Activated CD4-positive, alpha-beta T cell treated with anti-CD3 and anti-CD28 coated beads for 36 hours (primary cell): ENCODE results near the gene HDAC4. TPM values are rescaled to one million over a fixed set of nuclear protein-coding genes. Genes with fewer than 3 reads are reported as not detected.

Experiments used
- ATAC-seq: fragments of 200-7000 bp; cut with Tn5 transposase; one replicate; pipeline ENCODE4 v1.10.0; 2021; ENCODE audit warnings: mild to moderate bottlenecking, moderate library complexity
- CTCF ChIA-PET: fragments of 350-600 bp; sonication (Branson Sonifier 250); formaldehyde crosslinking; loops from one replicate; lab custom pipeline; 2021; ENCODE audit warnings: antibody characterized with exemption; lab: Charles Lee
- POLR2A ChIA-PET: fragments of 350-600 bp; sonication (Branson Sonifier 250); formaldehyde crosslinking; loops from one replicate; lab custom pipeline; 2021; ENCODE audit warnings: antibody characterized with exemption, inconsistent platforms; lab: Charles Lee
- DNase-seq: peaks from one replicate; pipeline ENCODE4 v3.0.0-alpha.2; 2020
- H3K27ac Mint-ChIP-seq: one replicate; pipeline ENCODE4 v1.8.0; 2021; ENCODE audit warnings: mixed read lengths
- H3K27me3 Mint-ChIP-seq: one replicate; pipeline ENCODE4 v1.8.0; 2021; ENCODE audit warnings: mixed read lengths
- H3K36me3 Mint-ChIP-seq: one replicate; pipeline ENCODE4 v1.8.0; 2021; ENCODE audit warnings: low read depth, mixed read lengths
- H3K4me1 Mint-ChIP-seq: one replicate; pipeline ENCODE4 v1.8.0; 2021; ENCODE audit warnings: mixed read lengths
- H3K4me3 Mint-ChIP-seq: one replicate; pipeline ENCODE4 v1.8.0; 2021; ENCODE audit warnings: mild to moderate bottlenecking, moderate library complexity, mixed read lengths
- H3K9me3 Mint-ChIP-seq: one replicate; pipeline ENCODE4 v1.8.0; 2021; ENCODE audit warnings: low read depth, mixed read lengths
- intact Hi-C, 2 experiments: fragments of 100-400 bp; cut with DNase I in 1 of 2; cut with micrococcal nuclease in 1 of 2; formaldehyde crosslinking; loops; one replicate each; pipeline versions ENCODE4 v1.14.2 to v1.15.1; 2022 to 2024; cut with DNase I, micrococcal nuclease
- total RNA-seq, 2 experiments: library from RNA; stranded (reverse); gene quantifications; one replicate each; pipeline ENCODE4 v1.2.3, GENCODE V29; 2021

HDAC4 gene
- total RNA-seq, 2 experiments from 2014 or later = 25.4 to 30.4 TPM

DNA sequence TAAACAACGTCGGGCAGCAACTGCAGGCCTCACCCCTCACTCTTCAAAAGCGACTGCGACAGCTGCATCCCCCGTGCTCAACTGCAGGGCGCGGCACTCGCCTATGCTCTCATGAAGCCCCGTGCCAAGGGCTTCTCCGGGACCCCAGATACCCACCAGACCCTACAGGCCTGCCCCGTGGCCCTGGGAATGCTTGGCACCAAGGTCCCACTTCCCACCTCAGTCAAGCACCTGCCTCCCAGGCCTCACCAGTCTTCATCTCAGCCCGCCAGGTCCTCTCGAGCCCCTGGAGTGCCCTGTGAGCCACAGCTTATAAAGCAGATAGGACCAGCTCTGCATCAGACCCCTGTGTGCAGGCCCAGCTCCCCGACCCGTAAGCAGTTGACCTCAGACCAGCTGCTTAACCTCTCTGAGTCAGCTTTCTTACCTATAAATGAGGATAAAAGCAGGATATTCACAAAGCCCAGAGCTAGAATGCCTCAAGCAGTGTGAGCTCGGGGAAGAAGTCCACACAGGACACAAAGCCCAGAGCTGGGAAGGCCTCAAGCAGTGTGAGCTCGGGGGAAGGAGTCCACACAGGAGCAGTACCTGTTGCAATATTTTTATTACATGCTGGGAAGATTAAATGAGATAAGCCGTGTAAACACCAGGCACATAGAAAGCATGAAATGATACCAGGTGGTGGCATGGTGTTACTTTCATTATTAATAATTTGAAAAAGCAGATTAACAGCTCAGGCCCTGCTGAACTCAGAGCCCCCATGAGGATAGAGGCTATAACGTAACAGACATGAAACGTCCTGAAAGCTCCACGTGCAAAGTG, 96.9 kb downstream of the HDAC4 start:
- no peak overlapping the region for H3K27ac Mint-ChIP-seq
- DNase-seq = peak; percentile 46
- H3K4me1 Mint-ChIP-seq = peaks cover 38% of the 10 kb centered on the region
- intact Hi-C loops = loop anchor here (1.0 to 2.0 kb wide), 2 partner anchors 15 to 29 kb away; no protein-coding TSS in a partner anchor
- no peaks in the 10 kb centered on the region for H3K9me3 Mint-ChIP-seq
- CTCF ChIA-PET = interaction anchor here (0.5 to 2.4 kb wide), 8 partner anchors 9 to 52 kb away, joined by 3 to 16 read pairs (median 4); no protein-coding TSS in a partner anchor
- H3K36me3 Mint-ChIP-seq = peaks cover 1% of the 10 kb centered on the region
- no peak overlapping the region for H3K4me3 Mint-ChIP-seq
- POLR2A ChIA-PET = interaction anchor here (0.7 to 1.9 kb wide), 6 partner anchors 10 to 97 kb away, joined by 3 to 5 read pairs (median 4); partner anchors contain the start of gene HDAC4
- peaks cover 4% of the 10 kb centered on the region for H3K27me3 Mint-ChIP-seq
- peak; percentile 89 for ATAC-seq

DNA sequence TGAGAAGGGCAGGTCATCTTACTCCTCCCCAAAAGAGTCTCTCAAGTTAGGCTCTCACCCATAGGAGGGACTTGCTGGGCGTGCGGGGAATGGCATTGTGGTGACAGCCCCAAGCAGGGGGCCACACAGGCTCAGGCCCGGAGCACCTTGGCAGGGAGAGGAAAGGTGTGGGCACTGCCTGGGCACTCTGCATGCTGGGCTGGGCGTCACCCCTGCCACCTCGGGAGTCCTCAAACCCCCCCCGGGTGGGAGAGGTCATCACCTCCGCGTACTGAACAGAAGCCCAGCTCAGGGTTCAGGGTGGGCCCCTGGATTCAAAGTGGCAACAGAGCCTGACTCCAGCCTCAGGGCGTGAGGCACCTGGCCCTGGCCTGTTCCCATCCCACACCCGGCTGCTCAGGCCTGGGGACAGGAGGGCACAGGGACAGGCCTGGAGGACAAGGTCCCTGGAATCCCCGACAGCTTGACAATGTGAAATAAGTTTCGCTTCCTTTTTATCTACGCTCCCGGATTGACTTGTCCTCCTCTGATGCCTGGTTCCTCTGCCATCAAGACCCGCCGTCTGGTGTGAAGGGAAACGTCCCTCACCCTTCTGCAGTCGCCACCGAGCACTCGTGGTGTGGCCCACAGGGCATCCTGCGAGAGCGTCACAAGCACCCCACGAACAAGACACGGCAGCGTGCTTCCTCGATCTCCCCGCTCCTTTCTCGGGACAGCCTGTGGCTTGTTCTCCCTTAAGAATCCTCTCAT, 97.8 kb downstream of the HDAC4 start:
- intact Hi-C loops = no loop called here
- CTCF ChIA-PET = interaction anchor here (2.0 kb wide), 1 partner anchor 8 kb away, joined by 16 read pairs; no protein-coding TSS in a partner anchor
- Mint-ChIP-seq H3K4me1 (peaks cover 45% of the 10 kb centered on the region), H3K27ac (peak overlapping the region; percentile 37), H3K9me3 (no peaks in the 10 kb centered on the region), H3K27me3 (peaks cover 4% of the 10 kb centered on the region), H3K36me3 (peaks cover 1% of the 10 kb centered on the region), H3K4me3 (no peak overlapping the region)
- POLR2A ChIA-PET = interaction anchor here (0.7 to 1.9 kb wide), 2 partner anchors 29 to 67 kb away, joined by 3 to 5 read pairs; no protein-coding TSS in a partner anchor
- ATAC-seq (no peak), DNase-seq (peak; percentile 6)

DNA sequence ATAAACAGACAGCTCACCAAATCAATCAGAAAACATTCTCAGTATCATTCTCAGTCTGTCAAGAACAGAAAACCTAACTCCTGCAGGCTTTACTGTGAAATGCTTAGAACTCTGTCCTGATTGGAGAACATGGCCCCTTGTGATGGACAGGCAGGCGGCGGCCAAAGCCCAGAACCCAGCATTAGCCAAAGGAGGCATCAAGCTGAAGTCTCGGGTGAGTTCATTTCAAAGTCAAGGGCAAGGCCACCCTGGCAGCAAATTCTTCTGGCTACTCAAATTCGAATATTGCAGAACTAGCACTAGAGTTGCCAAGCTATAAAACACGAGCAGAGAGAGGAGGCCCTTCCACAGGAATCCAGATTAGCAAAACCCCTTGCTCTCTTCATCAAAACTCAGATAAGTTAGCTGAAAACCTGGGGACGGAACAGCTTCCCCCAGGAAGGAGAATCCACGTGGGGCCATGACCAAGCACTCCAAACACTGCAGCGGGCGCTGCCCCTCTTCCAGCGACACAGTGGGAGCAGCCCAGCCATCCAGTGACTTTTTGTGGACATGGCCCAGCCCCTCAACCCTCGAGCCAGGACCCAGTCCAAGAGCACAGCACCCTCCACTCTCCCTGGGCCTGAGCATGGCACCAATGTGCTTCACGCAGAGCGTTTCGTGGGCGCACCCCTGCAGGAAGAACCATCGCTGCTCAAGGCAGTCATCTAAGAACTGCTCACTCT, 98.6 kb downstream of the HDAC4 start:
- peaks cover 4% of the 10 kb centered on the region for H3K27me3 Mint-ChIP-seq
- H3K4me1 Mint-ChIP-seq = peaks cover 53% of the 10 kb centered on the region
- no peaks in the 10 kb centered on the region for H3K9me3 Mint-ChIP-seq
- no peak for ATAC-seq
- CTCF ChIA-PET = no interaction called here
- intact Hi-C loops = no loop called here
- no peak overlapping the region for H3K4me3 Mint-ChIP-seq
- no peak for DNase-seq
- POLR2A ChIA-PET = no interaction called here
- peaks cover 1% of the 10 kb centered on the region for H3K36me3 Mint-ChIP-seq
- H3K27ac Mint-ChIP-seq = no peak overlapping the region

DNA sequence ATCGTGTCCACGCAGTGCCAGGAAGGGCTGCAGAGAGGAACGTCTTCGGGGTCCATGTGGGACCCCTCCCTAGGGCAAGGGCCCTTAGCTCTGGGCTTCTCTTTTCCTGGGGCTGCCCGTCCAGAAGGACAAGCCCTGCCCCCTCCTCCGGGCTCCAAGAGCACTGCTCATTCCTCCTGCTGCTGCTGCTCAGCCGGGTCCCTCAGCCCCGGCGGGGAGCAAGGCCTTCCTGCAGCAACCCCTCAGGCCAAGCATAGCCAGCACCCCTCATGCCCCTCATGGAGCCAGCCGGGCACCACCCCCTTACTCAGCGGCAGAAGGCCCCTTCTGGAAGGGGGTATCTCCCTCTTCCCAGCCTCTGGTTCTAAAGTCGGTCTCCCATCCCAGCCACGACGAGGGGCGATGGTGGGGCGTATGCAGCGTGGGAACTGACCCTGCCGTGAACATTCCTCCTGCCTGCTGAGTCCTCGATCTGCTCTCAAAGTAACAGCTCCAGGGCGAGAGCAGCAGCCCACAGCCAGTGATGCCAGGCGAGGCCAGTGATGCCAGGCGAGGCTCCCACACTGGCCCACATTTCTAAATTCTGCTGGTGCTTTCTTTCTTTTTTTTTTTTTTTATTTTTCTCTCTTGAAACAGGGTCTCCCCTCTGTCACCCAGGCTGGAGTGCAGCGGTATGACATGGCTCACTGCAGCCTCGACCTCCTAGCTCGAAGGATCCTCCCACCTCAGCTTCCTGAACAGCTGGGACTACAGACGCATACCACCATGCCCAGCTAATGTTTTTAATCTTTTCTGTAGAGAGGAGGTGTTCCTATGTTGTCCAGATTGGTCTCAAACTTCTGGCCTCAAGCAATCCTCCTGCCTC, 99.7 kb downstream of the HDAC4 start:
- DNase-seq = no peak
- no peaks in the 10 kb centered on the region for H3K9me3 Mint-ChIP-seq
- intact Hi-C loops = no loop called here
- H3K27ac Mint-ChIP-seq = no peak overlapping the region
- peaks cover under 1% of the 10 kb centered on the region for H3K36me3 Mint-ChIP-seq
- no peak overlapping the region for H3K4me3 Mint-ChIP-seq
- ATAC-seq = no peak
- CTCF ChIA-PET = interaction anchor here (0.5 kb wide), 1 partner anchor 51 kb away, joined by 4 read pairs; no protein-coding TSS in a partner anchor
- POLR2A ChIA-PET = no interaction called here
- peaks cover 4% of the 10 kb centered on the region for H3K27me3 Mint-ChIP-seq
- H3K4me1 Mint-ChIP-seq = peaks cover 63% of the 10 kb centered on the region

DNA sequence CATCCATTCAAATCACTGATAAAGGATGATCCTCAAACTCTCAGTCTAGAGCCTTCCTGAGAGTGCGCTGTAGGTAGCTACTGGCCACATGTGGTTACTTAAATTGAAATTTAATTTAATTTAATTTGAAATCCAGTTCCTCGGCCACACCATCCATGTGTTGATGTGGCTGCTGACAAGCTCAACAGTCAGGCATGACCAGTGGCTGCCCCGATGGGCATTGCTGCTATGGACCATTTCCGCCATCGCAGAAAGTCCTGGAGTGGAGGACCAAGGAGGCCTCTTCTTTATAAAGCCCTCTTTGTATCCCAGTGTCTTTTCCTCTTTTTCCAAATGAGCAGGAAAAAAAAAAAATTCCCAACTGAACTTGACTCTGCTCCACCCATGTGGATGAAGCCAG, 100.6 kb downstream of the HDAC4 start:
- POLR2A ChIA-PET = no interaction called here
- no peak for ATAC-seq
- no peak overlapping the region for H3K4me3 Mint-ChIP-seq
- H3K4me1 Mint-ChIP-seq = peaks cover 72% of the 10 kb centered on the region
- no peaks in the 10 kb centered on the region for H3K36me3 Mint-ChIP-seq
- H3K9me3 Mint-ChIP-seq = no peaks in the 10 kb centered on the region
- DNase-seq = no peak
- H3K27me3 Mint-ChIP-seq = peaks cover 9% of the 10 kb centered on the region
- H3K27ac Mint-ChIP-seq = no peak overlapping the region
- intact Hi-C loops = no loop called here
- CTCF ChIA-PET = no interaction called here

DNA sequence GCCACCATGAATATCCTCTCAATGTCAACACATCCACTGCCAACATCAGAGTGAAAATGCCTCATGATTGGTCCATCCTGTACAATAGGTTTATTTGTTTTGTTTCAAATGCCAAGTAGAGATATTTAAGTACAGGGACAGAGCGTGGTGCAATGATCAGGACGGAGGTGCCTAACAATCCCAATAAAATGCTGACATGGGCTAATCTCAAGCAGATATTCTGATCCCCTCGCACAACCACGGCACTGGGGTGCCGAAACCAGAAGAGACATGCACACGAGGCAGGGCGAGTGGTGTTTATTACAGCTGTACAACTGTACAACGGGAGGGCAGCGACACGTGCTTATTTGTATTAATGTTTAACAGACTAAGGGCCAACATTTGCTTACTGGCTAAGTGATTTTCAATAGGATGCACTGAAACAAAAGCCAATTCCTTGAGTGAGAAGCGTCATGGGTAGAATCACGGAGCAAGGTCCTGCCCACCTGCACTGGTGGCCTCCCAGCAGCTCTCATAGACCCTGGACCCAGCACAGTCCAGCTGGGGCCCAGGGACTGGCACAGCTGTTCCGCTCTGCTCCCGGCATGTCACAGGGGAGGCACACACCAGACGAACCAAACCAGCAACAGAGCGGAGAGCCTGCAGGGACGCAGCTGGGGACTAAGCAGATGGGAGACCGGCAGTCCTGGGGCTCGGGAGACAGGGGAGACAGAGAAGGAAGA, 101.4 kb downstream of the HDAC4 start:
- Mint-ChIP-seq H3K27ac (no peak overlapping the region), H3K9me3 (no peaks in the 10 kb centered on the region)

DNA sequence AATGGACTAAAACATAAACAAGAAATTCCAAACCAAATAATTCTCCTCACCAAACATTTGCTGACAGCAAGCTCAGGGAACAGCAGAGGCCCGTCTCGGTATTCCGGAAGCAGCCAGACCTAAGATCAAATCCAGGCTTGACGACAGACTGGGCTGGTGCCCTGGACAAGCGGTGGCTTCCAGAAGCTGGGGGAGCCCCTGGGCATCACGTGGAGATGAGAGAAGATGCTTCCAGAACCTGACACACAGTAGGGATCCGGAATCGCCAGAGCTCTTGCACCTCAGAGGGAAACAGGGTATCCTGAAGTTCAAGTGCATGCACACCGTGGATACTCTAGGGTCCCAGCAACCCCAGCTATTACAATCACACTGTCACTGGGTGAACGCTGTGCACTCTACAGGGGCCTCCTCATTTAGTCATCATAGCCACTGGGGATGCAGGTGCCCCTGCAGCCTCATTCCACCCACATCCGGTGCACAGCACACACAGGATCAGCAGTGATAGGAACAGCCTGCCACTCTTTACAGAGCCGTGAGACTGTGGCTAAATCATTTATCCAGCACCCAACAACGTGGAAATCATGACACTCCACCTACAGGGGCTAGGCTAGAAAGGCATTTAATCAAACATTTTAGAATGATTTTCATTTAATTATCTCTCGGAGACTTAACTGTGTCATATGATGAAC, 102.6 kb downstream of the HDAC4 start:
- ATAC-seq (peak; percentile 91), DNase-seq (peak; percentile 86)
- Mint-ChIP-seq H3K36me3 (no peaks in the 10 kb centered on the region), H3K27ac (peak overlapping the region; percentile 75), H3K4me3 (peak overlapping the region; percentile 63), H3K4me1 (peaks cover 71% of the 10 kb centered on the region), H3K27me3 (peaks cover 8% of the 10 kb centered on the region), H3K9me3 (no peaks in the 10 kb centered on the region)
- intact Hi-C loops = loop anchor here (1.0 to 5.0 kb wide), 6 partner anchors 23 to 83 kb away; no protein-coding TSS in a partner anchor
- POLR2A ChIA-PET = interaction anchor here (0.8 to 1.5 kb wide), 2 partner anchors 23 to 83 kb away, joined by 3 to 6 read pairs; no protein-coding TSS in a partner anchor
- CTCF ChIA-PET = interaction anchor here (0.6 to 1.5 kb wide), 6 partner anchors 11 to 83 kb away, joined by 3 to 5 read pairs (median 3); no protein-coding TSS in a partner anchor

More for the DNA sequence above, 101.4 kb downstream of the HDAC4 start:
- H3K27me3 Mint-ChIP-seq = peaks cover 9% of the 10 kb centered on the region
- POLR2A ChIA-PET = no interaction called here
- DNase-seq (no peak), ATAC-seq (no peak)
- intact Hi-C loops = loop anchor here (2.0 to 5.0 kb wide), 3 partner anchors 27 to 81 kb away; no protein-coding TSS in a partner anchor
- CTCF ChIA-PET = interaction anchor here (1.2 to 1.5 kb wide), 2 partner anchors 32 to 82 kb away, joined by 3 to 5 read pairs; no protein-coding TSS in a partner anchor
- H3K36me3 Mint-ChIP-seq = no peaks in the 10 kb centered on the region
- H3K4me3 Mint-ChIP-seq = no peak overlapping the region
- H3K4me1 Mint-ChIP-seq = peaks cover 72% of the 10 kb centered on the region

DNA sequence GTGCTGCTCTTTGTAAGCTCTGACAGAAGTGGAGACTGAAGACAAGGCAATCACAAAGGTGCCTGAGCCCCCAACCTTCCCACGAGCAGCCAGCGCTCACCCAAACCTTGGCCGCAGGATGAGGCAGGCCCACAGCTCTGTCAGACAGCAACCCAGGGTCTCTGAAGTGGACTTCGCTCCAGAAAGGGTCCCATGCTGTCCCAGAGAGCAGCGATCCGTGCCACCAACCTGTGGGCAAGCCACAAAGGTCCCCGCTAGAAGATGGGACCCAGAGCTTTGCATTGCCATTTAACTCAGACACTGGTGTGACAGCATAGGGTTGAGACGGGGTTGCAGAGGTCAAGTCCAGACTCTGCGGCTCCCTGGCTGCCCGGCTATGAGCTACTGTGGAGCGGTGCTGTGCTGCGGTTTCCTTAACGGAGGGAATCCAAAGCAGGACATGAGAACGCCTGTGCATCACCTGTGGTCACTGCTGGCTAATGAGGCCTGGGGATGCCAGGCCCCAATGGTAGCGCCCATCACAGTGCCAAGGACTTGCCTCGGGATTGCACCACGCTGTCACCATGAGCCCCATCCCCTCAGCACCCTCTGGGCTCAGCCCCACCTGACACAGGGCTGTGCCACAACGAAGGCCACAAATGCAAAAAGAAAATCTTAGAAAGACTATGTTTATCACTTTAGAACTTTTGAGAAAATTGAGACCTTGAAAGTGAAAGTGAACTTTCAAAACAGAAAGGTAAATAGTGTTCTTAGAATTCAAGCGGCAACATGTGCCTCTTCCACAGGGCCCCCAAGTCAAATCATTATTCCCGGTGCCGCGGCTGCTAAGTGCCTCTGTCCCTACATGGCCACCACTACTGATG, 103.4 kb downstream of the HDAC4 start:
- H3K36me3 Mint-ChIP-seq = peaks cover 2% of the 10 kb centered on the region
- ChIA-PET POLR2A (interaction anchor here (1.5 kb wide), 1 partner anchor 84 kb away, joined by 6 read pairs; no protein-coding TSS in a partner anchor), CTCF (interaction anchor here (0.6 to 1.5 kb wide), 5 partner anchors 10 to 84 kb away, joined by 3 to 5 read pairs (median 3); no protein-coding TSS in a partner anchor)
- intact Hi-C loops = loop anchor here (1.0 to 5.0 kb wide), 6 partner anchors 22 to 83 kb away; no protein-coding TSS in a partner anchor
- H3K9me3 Mint-ChIP-seq = no peaks in the 10 kb centered on the region
- peak overlapping the region; percentile 71 for H3K27ac Mint-ChIP-seq
- no peak for ATAC-seq
- peaks cover 9% of the 10 kb centered on the region for H3K27me3 Mint-ChIP-seq
- DNase-seq = no peak
- H3K4me3 Mint-ChIP-seq = peak overlapping the region; percentile 63
- H3K4me1 Mint-ChIP-seq = peaks cover 69% of the 10 kb centered on the region
